Measurements from ENCODE around the gene C3.

C3 gene

DNA sequence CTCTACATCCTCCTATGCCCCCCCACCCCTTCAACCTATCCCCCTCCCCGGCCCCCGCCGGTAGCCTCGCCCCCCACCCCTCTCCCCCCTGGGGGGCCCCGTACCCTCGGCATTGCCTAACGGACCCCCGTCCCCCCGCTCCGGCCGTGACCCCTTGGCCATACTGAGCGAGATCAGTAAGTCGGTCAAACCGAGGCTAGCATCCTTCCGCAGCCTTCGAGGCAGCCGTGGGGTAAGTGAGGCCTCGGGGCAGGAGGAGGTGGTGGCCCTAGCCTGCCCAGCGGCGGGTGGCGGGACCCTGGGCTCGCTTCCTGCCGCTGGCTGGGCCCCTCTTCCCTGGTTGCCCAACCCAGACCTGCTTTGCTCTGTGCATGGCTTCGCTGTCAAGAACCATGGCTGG, 25.5 kb upstream of the C3 start:
- POLR2A ChIA-PET (ENCODE audit: low non-redundant PET), result no interaction called here

DNA sequence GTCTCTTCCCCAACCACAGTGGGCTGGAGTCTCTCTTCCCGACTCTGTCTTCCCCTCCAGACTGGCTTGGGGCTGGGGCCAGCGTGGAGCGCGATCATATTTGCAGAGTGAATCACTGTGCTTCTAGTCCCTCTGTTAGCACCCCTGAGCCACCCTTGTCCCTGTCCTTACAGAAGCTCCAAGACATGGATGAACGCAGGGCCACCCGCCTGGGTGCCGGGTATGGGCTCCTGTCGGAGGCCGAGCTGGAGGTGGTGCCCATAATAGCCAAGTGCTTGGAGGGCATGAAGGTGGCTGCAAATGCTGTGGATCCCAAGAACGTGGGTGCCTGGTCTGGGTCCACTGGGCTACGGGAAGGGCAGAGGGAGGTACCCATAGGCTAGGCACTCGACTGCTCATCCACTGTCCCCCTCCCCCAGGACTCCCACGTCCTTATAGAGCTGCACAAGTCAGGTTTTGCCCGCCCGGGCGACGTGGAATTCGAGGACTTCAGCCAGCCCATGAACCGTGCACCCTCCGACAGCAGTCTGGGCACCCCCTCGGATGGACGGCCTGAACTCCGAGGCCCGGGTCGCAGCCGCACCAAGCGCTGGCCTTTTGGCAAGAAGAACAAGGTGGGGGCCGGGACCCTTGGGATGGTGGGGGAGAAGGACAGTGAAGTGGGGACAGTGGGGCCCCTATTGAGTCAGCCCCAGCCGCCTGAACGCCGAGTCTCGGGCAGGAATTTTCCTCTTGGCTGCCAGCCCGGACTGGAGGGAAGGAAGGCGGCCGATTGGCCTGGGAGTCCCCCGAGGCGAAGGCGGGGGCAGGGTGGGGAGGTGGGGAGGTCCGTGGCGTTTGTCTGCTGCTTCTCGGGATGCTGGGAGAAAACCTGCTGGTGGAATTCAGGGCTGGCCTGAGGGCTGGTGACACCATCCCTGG, 24.2 kb upstream of the C3 start:
- ChIA-PET POLR2A (ENCODE audit: low non-redundant PET) (no interaction called here), CTCF (interaction anchor here (0.5 kb wide), 1 partner anchor 635 kb away, joined by 3 read pairs; no protein-coding TSS in a partner anchor)
- H3K27ac ChIP-seq, result peak overlapping the region; percentile 98
- TF ChIP-seq, protein P1, sequence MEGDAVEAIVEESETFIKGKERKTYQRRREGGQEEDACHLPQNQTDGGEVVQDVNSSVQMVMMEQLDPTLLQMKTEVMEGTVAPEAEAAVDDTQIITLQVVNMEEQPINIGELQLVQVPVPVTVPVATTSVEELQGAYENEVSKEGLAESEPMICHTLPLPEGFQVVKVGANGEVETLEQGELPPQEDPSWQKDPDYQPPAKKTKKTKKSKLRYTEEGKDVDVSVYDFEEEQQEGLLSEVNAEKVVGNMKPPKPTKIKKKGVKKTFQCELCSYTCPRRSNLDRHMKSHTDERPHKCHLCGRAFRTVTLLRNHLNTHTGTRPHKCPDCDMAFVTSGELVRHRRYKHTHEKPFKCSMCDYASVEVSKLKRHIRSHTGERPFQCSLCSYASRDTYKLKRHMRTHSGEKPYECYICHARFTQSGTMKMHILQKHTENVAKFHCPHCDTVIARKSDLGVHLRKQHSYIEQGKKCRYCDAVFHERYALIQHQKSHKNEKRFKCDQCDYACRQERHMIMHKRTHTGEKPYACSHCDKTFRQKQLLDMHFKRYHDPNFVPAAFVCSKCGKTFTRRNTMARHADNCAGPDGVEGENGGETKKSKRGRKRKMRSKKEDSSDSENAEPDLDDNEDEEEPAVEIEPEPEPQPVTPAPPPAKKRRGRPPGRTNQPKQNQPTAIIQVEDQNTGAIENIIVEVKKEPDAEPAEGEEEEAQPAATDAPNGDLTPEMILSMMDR (conservative IDR thresholded peaks at IDR 0.05; ENCODE audit: low read depth), result no peak
- DNase-seq (ENCODE audit: low spot score), result peak; percentile 90

More for the DNA sequence above, 25.5 kb upstream of the C3 start:
- no peak for DNase-seq (ENCODE audit: low spot score)
- CTCF ChIA-PET, result no interaction called here
- peak overlapping the region; percentile 98 for H3K27ac ChIP-seq
- TF ChIP-seq, protein P1 (conservative IDR thresholded peaks at IDR 0.05; ENCODE audit: low read depth), result no peak

GRCh38 chr19:6743714-6744380, 23.4 kb upstream of the C3 start:
- CTCF ChIA-PET, result interaction anchor here (0.5 kb wide), 1 partner anchor 635 kb away, joined by 3 read pairs; no protein-coding TSS in a partner anchor
- TF ChIP-seq, protein P1 (conservative IDR thresholded peaks at IDR 0.05; ENCODE audit: low read depth), result no peak

DNA sequence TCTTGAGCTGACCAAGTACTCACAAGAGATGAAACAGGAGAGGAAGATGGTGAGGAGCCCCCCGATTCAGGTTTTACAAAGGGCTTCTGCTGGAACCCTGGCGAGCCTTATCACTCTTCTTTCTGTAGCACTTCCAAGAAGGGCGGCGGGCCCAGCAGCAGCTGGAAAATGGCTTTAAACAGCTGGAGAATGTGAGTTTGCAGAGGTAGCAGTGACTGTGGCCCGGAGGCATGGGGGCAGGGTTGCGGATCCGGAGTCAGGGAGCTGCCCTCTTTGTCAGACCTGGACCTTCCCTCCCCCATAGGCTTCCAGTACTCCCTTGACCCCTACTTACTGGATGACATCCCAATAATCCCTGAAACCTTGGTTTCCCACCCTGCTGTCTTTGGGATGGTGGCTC, 22.6 kb upstream of the C3 start:
- TF ChIP-seq, protein P1 (conservative IDR thresholded peaks at IDR 0.05; ENCODE audit: low read depth), result no peak
- peak overlapping the region; percentile 98 for H3K27ac ChIP-seq
- ChIA-PET CTCF (no interaction called here), POLR2A (ENCODE audit: low non-redundant PET) (no interaction called here)
- no peak for DNase-seq (ENCODE audit: low spot score)

More at GRCh38 chr19:6743714-6744380, 23.4 kb upstream of the C3 start:
- peak overlapping the region; percentile 98 for H3K27ac ChIP-seq
- no peak for DNase-seq (ENCODE audit: low spot score)
- POLR2A ChIA-PET (ENCODE audit: low non-redundant PET), result no interaction called here

DNA sequence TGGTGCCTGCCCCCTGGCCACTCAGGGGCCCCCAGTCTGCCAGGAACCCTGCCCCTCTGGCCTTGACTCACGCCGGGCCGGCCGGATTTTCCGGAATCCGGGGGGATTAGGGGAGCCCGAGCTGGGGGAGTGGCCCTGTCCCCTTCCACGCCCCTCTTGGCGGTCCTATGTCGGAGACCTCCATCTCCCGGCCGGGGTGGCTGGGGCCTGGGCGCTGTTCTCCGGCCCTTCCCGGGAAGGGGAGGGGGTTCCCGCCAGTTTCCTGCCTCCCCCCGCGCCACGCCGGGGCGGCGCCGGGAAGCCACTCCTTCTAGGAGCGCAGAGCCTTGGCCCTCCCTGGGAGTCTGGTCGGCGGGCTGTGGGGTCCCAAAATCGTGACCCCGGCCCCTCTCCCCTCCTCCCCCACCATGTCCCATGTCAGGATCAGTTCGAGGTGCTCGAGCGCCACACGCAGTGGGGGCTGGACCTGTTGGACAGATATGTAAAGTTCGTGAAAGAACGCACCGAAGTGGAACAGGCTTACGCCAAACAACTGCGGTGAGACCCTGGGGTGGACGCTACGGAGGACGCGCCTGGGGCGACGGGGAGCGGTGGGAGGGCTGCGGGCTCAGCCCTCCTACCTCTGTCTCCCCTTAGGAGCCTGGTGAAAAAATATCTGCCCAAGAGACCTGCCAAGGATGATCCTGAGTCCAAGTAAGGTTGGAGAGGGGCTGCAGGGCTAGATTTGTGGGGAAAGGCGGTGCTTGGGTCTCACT, 20.3 kb upstream of the C3 start:
- ChIA-PET POLR2A (ENCODE audit: low non-redundant PET) (interaction anchor here (0.6 kb wide), 1 partner anchor 236 kb away, joined by 4 read pairs; no protein-coding TSS in a partner anchor), CTCF (interaction anchor here (0.6 kb wide), 1 partner anchor 185 kb away, joined by 6 read pairs; no protein-coding TSS in a partner anchor)
- no peak for DNase-seq (ENCODE audit: low spot score)
- TF ChIP-seq, protein P1 (conservative IDR thresholded peaks at IDR 0.05; ENCODE audit: low read depth), result no peak
- H3K27ac ChIP-seq, result peak overlapping the region; percentile 98
